ENCODE measurements around the gene TMEM101. TPM values are rescaled to one million over a fixed set of nuclear protein-coding genes. Genes with fewer than 3 reads are reported as not detected.
"Not testable (repeated sequence)": the region's sequence is repeated elsewhere in the genome, so short reads cannot be mapped to it uniquely, and the experiment has no call there.

TMEM101 gene
- total RNA-seq, 2 experiments from 2014 or later, result 8.8 to 9.7 TPM

DNA sequence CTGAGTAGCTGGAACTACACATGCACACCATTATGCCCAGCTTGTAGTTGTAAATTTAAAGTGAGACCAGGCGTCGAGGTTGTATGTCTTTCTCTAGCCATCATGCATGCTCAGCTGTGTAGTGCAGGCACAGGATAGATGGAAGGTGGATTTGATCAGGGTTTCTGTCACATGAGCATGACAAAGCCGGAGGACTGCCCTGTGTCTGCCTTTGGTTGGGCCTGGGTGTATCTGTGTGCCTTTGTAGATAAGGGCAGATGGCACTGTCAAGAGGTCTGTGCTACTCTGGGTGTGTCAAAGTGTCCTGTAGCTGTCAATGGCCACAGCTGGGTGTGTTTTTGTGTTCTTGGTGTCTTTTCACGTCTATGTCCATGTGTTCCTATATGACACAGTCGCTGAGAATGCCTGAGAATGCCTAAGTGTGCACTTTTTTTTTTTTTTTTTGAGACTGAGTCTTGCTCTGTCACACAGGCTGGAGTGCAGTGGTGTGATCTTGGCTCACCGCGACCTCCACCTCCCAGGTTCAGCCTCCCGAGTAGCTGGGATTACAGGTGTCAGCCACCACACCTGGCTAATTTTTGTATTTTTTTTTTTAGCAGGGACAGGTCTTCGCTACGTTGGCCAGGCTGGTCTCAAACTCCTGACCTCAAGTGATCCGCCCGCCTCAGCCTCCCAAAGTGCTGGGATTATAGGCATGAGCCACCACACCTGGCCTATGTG, 14.5 kb downstream of the TMEM101 start:
- ATAC-seq (ENCODE audit: poor library complexity) (no peak), DNase-seq (no peak)
- Histone ChIP-seq H3K36me3 (ENCODE audit: insufficient read depth, low read length) (no peaks in the 10 kb centered on the region), H3K4me3 (ENCODE audit: low read length) (no peak overlapping the region), H3K27ac (ENCODE audit: low read depth in 1 of 2, low read length in 2 of 2) (no peak overlapping the region), H3K9me3 (ENCODE audit: control insufficient read depth in 1 of 2, insufficient read depth in 1 of 2, low read length in 2 of 2) (peaks cover 0 to 2% of the 10 kb centered on the region in 2 experiments), H3K4me1 (ENCODE audit: insufficient read depth, low read length) (peaks cover 11% of the 10 kb centered on the region), H3K27me3 (ENCODE audit: control insufficient read depth in 1 of 2, insufficient read depth in 2 of 2, low read length in 2 of 2) (peaks cover 1 to 8% of the 10 kb centered on the region in 2 experiments)
- Mint-ChIP-seq H3K4me1 (ENCODE audit: low read depth) (no peaks in the 10 kb centered on the region), H3K27me3 (peaks cover 32% of the 10 kb centered on the region), H3K9me3 (no peaks in the 10 kb centered on the region), H3K4me3 (no peak overlapping the region), H3K27ac (no peak overlapping the region), H3K36me3 (ENCODE audit: low read depth) (no peaks in the 10 kb centered on the region)
- TF ChIP-seq CTCF (IDR thresholded peaks at IDR 0.05), result no peak
- intact Hi-C loops (cut with DNase I, micrococcal nuclease), result no loop called here
- ChIA-PET POLR2A (no interaction called here), CTCF (no interaction called here)

DNA sequence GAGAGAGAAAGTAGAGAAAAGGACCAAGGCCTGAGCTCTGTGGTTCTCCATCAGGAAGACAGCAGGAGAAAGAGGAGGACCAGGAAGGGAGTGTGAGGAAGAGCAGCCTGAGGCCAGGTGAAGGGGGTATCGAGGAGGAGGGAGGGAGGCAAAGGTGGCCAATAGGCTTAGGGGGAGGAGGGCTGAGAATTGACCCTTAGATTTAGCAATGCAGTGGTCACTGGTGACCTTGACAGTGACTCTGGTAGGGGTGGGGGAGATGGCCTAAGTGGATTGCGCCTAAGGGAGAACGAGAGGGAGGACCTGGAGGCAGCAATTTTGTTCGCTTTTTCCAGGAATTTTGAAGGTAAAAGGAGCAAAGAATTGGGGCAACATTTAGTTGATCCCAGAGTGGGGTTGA, 15.7 kb downstream of the TMEM101 start:
- Histone ChIP-seq H3K4me1 (ENCODE audit: insufficient read depth, low read length) (peaks cover 10% of the 10 kb centered on the region), H3K27me3 (ENCODE audit: control insufficient read depth in 1 of 2, insufficient read depth in 2 of 2, low read length in 2 of 2) (peaks cover 9 to 13% of the 10 kb centered on the region in 2 experiments), H3K9me3 (ENCODE audit: control insufficient read depth in 1 of 2, insufficient read depth in 1 of 2, low read length in 2 of 2) (peaks cover 0 to 7% of the 10 kb centered on the region in 2 experiments), H3K36me3 (ENCODE audit: insufficient read depth, low read length) (no peaks in the 10 kb centered on the region), H3K27ac (ENCODE audit: low read depth in 1 of 2, low read length in 2 of 2) (no peak overlapping the region), H3K4me3 (ENCODE audit: low read length) (no peak overlapping the region)
- Mint-ChIP-seq H3K27ac (no peak overlapping the region), H3K36me3 (ENCODE audit: low read depth) (no peaks in the 10 kb centered on the region), H3K4me1 (ENCODE audit: low read depth) (no peaks in the 10 kb centered on the region), H3K27me3 (peaks cover 37% of the 10 kb centered on the region), H3K9me3 (no peaks in the 10 kb centered on the region), H3K4me3 (no peak overlapping the region)
- ChIA-PET POLR2A (no interaction called here), CTCF (no interaction called here)
- no peak for TF ChIP-seq CTCF (IDR thresholded peaks at IDR 0.05)
- ATAC-seq (ENCODE audit: poor library complexity) (no peak), DNase-seq (no peak)
- intact Hi-C loops (cut with DNase I, micrococcal nuclease), result loop anchor here in 1 of 2 experiments (5.0 kb wide), 1 partner anchor 87 kb away; no protein-coding TSS in a partner anchor

DNA sequence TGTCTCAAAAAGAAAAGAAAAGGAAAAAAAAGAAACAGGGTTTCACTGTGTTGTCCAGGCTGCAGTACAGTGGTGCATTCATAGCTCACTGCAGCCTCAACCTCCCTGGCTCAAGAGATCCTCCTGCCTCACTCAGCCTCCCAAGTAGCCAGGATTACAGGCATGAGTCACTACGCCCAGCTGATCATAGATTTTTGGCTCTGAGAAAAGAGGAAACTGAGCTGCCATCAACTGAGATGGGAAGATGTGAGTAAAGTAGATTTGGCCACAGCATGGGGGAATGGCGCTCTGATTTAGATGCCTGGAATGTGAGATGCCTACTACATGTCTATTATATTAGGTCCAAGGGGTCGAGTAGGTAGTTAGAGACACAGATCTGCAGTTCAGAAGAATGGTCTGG, 16.2 kb downstream of the TMEM101 start:
- ATAC-seq (ENCODE audit: poor library complexity) (no peak), DNase-seq (peak in 1 of 14 experiments; percentile 24)
- CTCF ChIA-PET, result no interaction called here
- no peak for TF ChIP-seq CTCF (IDR thresholded peaks at IDR 0.05)
- POLR2A ChIA-PET, result no interaction called here
- intact Hi-C loops (cut with DNase I, micrococcal nuclease), result loop anchor here in 1 of 2 experiments (5.0 kb wide), 1 partner anchor 86 kb away; no protein-coding TSS in a partner anchor
- Mint-ChIP-seq H3K27ac (no peak overlapping the region), H3K27me3 (peaks cover 39% of the 10 kb centered on the region), H3K4me1 (ENCODE audit: low read depth) (no peaks in the 10 kb centered on the region), H3K9me3 (no peaks in the 10 kb centered on the region), H3K36me3 (ENCODE audit: low read depth) (no peaks in the 10 kb centered on the region), H3K4me3 (no peak overlapping the region)
- Histone ChIP-seq H3K9me3 (ENCODE audit: control insufficient read depth in 1 of 2, insufficient read depth in 1 of 2, low read length in 2 of 2) (peaks cover 0 to 7% of the 10 kb centered on the region in 2 experiments), H3K4me3 (ENCODE audit: low read length) (no peak overlapping the region), H3K4me1 (ENCODE audit: insufficient read depth, low read length) (peaks cover 10% of the 10 kb centered on the region), H3K36me3 (ENCODE audit: insufficient read depth, low read length) (no peaks in the 10 kb centered on the region), H3K27ac (ENCODE audit: low read depth in 1 of 2, low read length in 2 of 2) (no peak overlapping the region), H3K27me3 (ENCODE audit: control insufficient read depth in 1 of 2, insufficient read depth in 2 of 2, low read length in 2 of 2) (peaks cover 9 to 13% of the 10 kb centered on the region in 2 experiments)

GRCh38 chr17:43997180-43997579, 17.6 kb downstream of the TMEM101 start:
- H3K9me3 ChIP-seq (ENCODE audit: control insufficient read depth in 1 of 2, insufficient read depth in 1 of 2, low read length in 2 of 2); H3K36me3 ChIP-seq (ENCODE audit: insufficient read depth, low read length); H3K9me3 Mint-ChIP-seq; H3K4me1 Mint-ChIP-seq (ENCODE audit: low read depth); H3K4me1 ChIP-seq (ENCODE audit: insufficient read depth, low read length); ATAC-seq (ENCODE audit: poor library complexity); H3K27ac ChIP-seq (ENCODE audit: low read depth in 1 of 2, low read length in 2 of 2); H3K4me3 Mint-ChIP-seq; H3K4me3 ChIP-seq (ENCODE audit: low read length); H3K36me3 Mint-ChIP-seq (ENCODE audit: low read depth); H3K27ac Mint-ChIP-seq; POLR2A ChIA-PET; CTCF ChIA-PET; DNase-seq: not testable (repeated sequence)
- H3K27me3 ChIP-seq (ENCODE audit: control insufficient read depth in 1 of 2, insufficient read depth in 2 of 2, low read length in 2 of 2), result peaks cover 9 to 13% of the 10 kb centered on the region in 2 experiments
- intact Hi-C loops (cut with DNase I, micrococcal nuclease), result loop anchor here in 1 of 2 experiments (5.0 kb wide), 1 partner anchor 85 kb away; no protein-coding TSS in a partner anchor
- H3K27me3 Mint-ChIP-seq, result peaks cover 44% of the 10 kb centered on the region

Measured in CD4-positive, alpha-beta T cell (primary cell).